Kidney epithelial cell (primary cell): ENCODE results near the gene CEL. TPM values are rescaled to one million over a fixed set of nuclear protein-coding genes. Genes with fewer than 3 reads are reported as not detected.
"Not testable (repeated sequence)": the region's sequence is repeated elsewhere in the genome, so short reads cannot be mapped to it uniquely, and the experiment has no call there.

ENCODE experiments used
- DNase-seq: peaks from one replicate; pipeline ENCODE4 v3.0.0-alpha.2; 2010; ENCODE audit warnings: low read depth
- H3K27me3 ChIP-seq: 2 replicates; pipeline ENCODE4 v1.6.0; 2011; ENCODE audit warnings: low read length; ENCODE audit not compliant: control insufficient read depth, insufficient read depth
- H3K36me3 ChIP-seq: 2 replicates; pipeline ENCODE4 v1.5.1; 2011; ENCODE audit warnings: low read length; ENCODE audit not compliant: control insufficient read depth, insufficient read depth
- H3K4me3 ChIP-seq: 2 replicates; pipeline ENCODE4 v1.5.1; 2011; ENCODE audit warnings: low read depth, mild to moderate bottlenecking, control low read depth, low read length
- total RNA-seq: library from RNA; depleted of rRNA; stranded (reverse); fragments of >200 nt; gene quantifications from 2 replicates; pipeline ENCODE4 v1.2.3, GENCODE V29; 2015
- TF ChIP-seq, protein P1 (sequence below): IDR thresholded peaks from 2 replicates; pipeline ENCODE4 v1.5.1; 2011; ENCODE audit warnings: mild to moderate bottlenecking, moderate library complexity, low read length, control low read depth, inconsistent platforms; ENCODE audit not compliant: insufficient read depth, poor library complexity, severe bottlenecking

CEL gene
- total RNA-seq, 1 donor from 2014 or later, result 1.2 TPM

DNA sequence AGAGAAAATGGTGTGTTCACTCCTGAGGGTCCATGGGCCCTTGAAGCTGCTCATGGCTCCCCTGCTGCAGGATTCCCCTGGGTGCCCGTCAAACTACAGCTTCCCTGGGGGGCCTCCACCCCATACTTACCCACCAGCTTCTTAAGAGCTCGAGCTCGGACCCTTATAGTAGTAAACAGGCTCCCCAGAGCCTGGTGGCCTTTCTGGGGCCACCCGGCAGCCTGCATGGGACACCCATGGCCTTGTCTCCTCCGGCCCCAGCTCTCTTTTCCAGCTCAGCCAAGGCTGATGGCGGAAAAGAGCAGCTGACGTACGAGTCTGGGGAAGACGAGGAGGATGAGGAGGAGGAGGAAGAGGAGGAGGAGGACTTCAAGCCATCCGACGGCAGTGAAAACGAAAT lies 4.2 kb upstream of the CEL start:
- Histone ChIP-seq H3K27me3 (no peaks in the 10 kb centered on the region), H3K4me3 (no peak overlapping the region), H3K36me3 (peaks cover 5% of the 10 kb centered on the region)
- no peak for DNase-seq
- TF ChIP-seq, protein P1, sequence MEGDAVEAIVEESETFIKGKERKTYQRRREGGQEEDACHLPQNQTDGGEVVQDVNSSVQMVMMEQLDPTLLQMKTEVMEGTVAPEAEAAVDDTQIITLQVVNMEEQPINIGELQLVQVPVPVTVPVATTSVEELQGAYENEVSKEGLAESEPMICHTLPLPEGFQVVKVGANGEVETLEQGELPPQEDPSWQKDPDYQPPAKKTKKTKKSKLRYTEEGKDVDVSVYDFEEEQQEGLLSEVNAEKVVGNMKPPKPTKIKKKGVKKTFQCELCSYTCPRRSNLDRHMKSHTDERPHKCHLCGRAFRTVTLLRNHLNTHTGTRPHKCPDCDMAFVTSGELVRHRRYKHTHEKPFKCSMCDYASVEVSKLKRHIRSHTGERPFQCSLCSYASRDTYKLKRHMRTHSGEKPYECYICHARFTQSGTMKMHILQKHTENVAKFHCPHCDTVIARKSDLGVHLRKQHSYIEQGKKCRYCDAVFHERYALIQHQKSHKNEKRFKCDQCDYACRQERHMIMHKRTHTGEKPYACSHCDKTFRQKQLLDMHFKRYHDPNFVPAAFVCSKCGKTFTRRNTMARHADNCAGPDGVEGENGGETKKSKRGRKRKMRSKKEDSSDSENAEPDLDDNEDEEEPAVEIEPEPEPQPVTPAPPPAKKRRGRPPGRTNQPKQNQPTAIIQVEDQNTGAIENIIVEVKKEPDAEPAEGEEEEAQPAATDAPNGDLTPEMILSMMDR, result no peak

DNA sequence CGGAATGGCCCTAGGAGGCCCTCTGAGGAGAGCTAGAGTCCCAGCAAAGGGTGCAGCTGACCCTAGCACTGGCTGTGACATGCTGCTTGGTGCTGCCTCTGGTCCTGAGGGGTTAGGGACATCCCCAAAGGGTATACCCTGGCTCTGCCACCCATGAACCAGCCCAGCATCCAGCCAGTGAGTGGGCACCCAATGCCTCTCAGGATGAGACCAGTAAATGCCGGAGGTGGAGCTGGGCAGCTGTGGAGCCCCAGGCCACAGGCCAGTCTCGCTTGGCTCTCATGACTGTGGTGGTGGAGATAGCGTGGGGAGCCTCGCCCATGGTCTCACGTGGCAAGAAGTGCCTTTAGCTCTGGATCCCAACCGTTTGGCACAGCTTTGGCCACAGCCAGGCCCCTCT lies 3.7 kb upstream of the CEL start:
- no peaks in the 10 kb centered on the region for H3K27me3 ChIP-seq
- no peak overlapping the region for H3K4me3 ChIP-seq
- H3K36me3 ChIP-seq, result peaks cover 5% of the 10 kb centered on the region
- no peak for DNase-seq
- TF ChIP-seq, protein P1, result no peak

DNA sequence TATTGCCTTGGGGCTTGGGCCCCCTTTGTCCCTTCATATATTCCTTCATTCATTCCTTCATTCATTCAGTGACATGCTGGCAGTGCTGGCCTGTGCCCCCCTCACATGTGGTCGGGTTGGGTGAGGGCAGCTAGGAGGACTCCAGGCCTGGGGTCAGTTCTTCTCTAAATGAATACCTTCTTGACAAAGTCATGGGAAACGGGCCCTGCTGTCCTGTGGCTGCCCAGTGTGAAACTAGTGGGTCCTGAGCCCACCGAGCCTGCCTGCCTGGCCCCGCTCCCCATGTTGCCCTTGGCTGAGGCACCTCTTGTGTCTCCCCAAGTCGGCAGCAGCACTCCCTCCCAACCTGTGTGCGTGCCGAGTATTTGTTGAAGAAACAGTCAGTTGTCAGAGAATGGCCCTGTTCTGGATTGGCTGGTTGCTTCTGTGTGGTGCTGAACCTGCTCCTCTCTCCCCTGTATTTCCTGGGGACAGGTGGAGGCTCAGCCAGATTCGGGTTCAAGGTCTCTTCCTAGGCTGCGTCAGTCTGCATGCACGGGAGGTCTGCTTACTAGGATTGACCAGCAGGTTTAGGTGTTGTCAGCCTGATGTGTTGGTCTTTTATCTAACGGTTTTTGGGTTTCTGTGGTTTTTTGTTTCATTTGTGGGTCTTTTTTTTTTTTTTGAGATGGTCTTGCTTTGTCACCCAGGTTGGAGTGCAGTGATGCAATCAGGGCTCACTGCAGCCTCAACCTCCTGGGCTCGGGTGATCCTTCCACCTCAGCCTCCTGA lies 3.0 kb upstream of the CEL start:
- TF ChIP-seq, protein P1, result no peak
- Histone ChIP-seq H3K4me3 (no peak overlapping the region), H3K27me3 (no peaks in the 10 kb centered on the region), H3K36me3 (peaks cover 5% of the 10 kb centered on the region)
- DNase-seq, result no peak

DNA sequence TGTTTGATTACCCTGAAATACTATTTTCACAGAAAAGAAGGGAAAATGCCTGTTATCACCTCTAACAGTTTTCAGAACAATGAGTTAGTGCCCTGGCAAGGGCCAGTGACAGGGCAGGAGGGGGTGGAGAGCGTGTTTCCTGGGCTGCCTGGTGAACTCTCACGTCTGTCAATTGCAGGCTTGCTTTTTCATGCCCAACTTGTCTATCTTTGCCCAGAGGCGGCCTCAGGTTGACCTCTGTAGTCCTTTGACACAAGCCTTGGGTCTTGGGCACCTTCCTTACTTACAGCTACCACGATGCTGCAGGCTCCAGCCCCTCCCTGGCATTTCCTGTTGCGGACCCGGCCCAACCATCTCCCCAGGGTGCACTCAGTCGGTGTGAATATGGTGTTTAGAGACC lies 2.2 kb upstream of the CEL start:
- TF ChIP-seq, protein P1, result no peak
- no peak overlapping the region for H3K4me3 ChIP-seq
- DNase-seq, result no peak
- no peaks in the 10 kb centered on the region for H3K27me3 ChIP-seq
- H3K36me3 ChIP-seq, result peaks cover 3% of the 10 kb centered on the region

DNA sequence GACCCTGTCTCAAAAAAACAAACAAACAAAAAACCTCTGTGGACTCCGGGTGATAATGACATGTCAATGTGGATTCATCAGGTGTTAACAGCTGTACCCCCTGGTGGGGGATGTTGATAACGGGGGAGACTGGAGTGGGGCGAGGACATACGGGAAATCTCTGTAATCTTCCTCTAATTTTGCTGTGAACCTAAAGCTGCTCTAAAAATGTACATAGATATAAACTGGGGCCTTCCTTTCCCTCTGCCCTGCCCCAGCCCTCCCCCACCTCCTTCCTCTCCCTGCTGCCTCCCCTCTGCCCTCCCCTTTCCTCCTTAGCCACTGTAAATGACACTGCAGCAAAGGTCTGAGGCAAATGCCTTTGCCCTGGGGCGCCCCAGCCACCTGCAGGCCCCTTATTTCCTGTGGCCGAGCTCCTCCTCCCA lies 1.4 kb upstream of the CEL start:
- H3K4me3 ChIP-seq, result no peak overlapping the region
- no peaks in the 10 kb centered on the region for H3K27me3 ChIP-seq
- peaks cover 2% of the 10 kb centered on the region for H3K36me3 ChIP-seq
- TF ChIP-seq, protein P1, result no peak
- no peak for DNase-seq

DNA sequence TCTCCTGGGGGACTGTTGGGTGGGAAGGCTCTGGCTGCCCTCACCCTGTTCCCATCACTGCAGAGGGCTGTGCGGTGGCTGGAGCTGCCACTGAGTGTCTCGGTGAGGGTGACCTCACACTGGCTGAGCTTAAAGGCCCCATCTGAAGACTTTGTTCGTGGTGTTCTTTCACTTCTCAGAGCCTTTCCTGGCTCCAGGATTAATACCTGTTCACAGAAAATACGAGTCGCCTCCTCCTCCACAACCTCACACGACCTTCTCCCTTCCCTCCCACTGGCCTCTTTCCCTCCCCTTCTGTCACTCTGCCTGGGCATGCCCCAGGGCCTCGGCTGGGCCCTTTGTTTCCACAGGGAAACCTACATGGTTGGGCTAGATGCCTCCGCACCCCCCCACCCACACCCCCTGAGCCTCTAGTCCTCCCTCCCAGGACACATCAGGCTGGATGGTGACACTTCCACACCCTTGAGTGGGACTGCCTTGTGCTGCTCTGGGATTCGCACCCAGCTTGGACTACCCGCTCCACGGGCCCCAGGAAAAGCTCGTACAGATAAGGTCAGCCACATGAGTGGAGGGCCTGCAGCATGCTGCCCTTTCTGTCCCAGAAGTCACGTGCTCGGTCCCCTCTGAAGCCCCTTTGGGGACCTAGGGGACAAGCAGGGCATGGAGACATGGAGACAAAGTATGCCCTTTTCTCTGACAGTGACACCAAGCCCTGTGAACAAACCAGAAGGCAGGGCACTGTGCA lies 590 bp upstream of the CEL start:
- not testable (repeated sequence) for H3K27me3 ChIP-seq, H3K36me3 ChIP-seq, DNase-seq, H3K4me3 ChIP-seq

DNA sequence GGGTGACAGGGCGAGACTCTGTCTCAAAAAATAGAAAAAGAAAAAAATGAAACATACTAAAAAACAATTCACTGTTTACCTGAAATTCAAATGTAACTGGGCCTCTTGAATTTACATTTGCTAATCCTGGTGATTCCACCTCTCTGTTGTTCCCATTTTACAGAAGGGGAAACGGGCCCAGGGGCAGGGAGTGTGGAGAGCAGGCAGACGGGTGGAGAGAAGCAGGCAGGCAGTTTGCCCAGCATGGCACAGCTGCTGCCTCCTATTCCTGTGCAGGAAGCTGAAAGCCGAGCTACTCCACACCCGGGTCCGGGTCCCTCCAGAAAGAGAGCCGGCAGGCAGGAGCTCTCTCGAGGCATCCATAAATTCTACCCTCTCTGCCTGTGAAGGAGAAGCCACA lies 788 bp downstream of the CEL start:
- not testable (repeated sequence) for H3K36me3 ChIP-seq, H3K27me3 ChIP-seq, DNase-seq, H3K4me3 ChIP-seq
